GM18951 (cell line): ENCODE results near the gene CDC42EP4.
A peak's percentile ranks its signal among the peaks of the same experiment; 100 is the strongest.

Source experiments
- POLR2A ChIP-seq: IDR thresholded peaks from 4 replicates; pipeline ENCODE4 v1.6.1; 2011; ENCODE audit warnings: mild to moderate bottlenecking; ENCODE audit not compliant: insufficient read length, insufficient read depth; ENCODE audit errors: extremely low read depth
- in situ Hi-C: fragments of 300-500 bp; cut with MboI; formaldehyde crosslinking; loops from one replicate; pipeline ENCODE4 v1.12.0; 2022; ENCODE audit warnings: low sequenced_read_pairs, mixed read lengths, inconsistent platforms; ENCODE audit not compliant: unreplicated experiment

Gene CDC42EP4

GRCh38 chr17:73311781-73312641, at the start of gene CDC42EP4:
CDC42EP4 (minus strand) TSS chr17:73312001; CDS start chr17:73286500, 25,501 bp downstream.
- TF ChIP-seq POLR2A = peak; percentile 71
- in situ Hi-C loops = no loop called here

- in situ Hi-C loops = loop anchor here (10.0 to 25.0 kb wide), 2 partner anchors 626 to 799 kb away; no protein-coding TSS in a partner anchor
These were observed 49.4 kb upstream of the CDC42EP4 start for GRCh38 chr17:73360961-73361761.

DNA sequence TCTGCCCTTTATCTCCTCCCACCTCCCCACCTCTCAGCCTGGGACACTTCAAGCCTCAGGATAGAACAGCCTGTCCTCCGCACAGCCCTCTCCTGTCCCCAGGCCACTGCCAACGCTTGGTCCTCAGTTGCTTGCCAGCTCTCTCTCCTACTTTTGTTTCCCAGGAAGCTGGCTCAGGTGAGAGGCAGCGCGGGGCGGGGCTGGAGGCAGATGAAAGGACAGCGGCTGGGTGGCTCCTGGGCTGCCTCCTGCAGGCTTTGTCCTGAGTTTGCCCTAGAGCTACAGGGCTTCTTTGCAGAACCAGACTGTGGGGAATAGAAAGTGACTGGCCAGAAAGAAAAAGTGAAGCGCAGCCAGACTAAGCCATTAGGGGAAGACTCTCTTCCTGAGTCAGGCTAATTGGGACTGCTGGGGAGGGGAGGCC, 48.2 kb upstream of the CDC42EP4 start:
- TF ChIP-seq POLR2A = no peak
- in situ Hi-C loops = loop anchor here (10.0 to 25.0 kb wide), 2 partner anchors 625 to 798 kb away; no protein-coding TSS in a partner anchor

More at GRCh38 chr17:73360961-73361761, 49.4 kb upstream of the CDC42EP4 start:
- TF ChIP-seq POLR2A = no peak

- in situ Hi-C loops = loop anchor here (25.0 kb wide), 1 partner anchor 797 kb away; no protein-coding TSS in a partner anchor
- TF ChIP-seq POLR2A = no peak
These were observed 47.6 kb upstream of the CDC42EP4 start for GRCh38 chr17:73359352-73359751.

DNA sequence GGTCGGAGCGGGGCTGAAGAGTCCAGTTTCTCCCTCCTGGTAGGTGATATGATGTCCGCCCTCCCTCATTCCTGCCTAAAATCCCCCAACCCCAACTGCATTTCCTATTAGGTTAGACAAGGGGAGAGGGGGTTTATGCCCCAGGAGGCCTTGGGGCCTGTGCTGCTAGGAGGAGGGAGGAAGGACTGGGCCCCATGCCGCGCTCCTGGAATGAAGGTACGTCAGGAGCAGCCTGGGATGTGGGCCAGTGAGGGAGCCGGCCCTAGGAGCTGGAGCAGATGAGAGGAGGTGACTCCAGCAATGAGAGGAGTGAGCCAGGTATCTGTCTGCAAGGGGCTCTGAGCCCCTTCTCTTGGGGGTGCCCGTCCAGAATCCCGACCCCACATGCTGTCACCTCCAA, 46.9 kb upstream of the CDC42EP4 start:
- no peak for TF ChIP-seq POLR2A
- in situ Hi-C loops = loop anchor here (25.0 kb wide), 1 partner anchor 796 kb away; no protein-coding TSS in a partner anchor

DNA sequence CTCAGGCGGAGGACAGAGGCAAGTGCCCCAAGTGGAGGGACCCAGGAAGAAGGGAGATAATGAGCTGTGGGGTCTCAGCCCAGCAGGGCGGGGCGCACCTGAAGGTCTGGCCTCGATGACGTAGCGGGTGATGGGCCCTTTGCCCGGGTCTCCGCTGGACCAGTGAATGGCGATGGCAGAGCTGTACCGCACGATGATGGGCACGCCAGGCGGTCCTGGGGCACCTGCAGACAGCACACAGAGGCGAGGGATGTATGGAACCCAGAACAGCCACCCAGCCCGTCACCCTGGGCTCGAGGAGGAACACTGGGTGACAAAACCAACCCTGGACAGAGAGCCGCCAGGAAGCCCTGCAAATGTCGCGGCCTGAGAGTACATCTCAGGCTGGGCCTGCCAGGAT, 46.2 kb upstream of the CDC42EP4 start:
- in situ Hi-C loops = loop anchor here (25.0 kb wide), 1 partner anchor 796 kb away; no protein-coding TSS in a partner anchor
- TF ChIP-seq POLR2A = no peak

DNA sequence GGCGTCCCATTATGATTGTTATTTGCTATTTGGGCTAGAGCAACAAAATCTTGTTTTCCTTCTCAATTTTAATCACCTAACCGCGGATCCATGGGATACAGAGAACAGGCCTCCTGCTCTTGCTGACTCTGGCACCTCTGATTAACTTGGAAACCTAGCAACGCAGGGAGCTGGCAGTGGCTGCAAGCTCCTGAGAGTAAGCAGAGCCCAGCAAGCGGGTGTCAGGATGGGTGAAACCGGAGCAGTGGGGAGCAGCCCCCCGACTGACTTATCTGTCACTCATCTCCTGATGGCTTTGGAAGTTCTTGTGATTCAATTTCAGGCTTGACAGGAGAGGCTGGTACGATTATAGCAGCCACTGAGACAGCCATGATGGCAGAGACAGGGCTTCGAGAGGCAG, 45.5 kb upstream of the CDC42EP4 start:
- no peak for TF ChIP-seq POLR2A
- in situ Hi-C loops = loop anchor here (25.0 kb wide), 1 partner anchor 795 kb away; no protein-coding TSS in a partner anchor

DNA sequence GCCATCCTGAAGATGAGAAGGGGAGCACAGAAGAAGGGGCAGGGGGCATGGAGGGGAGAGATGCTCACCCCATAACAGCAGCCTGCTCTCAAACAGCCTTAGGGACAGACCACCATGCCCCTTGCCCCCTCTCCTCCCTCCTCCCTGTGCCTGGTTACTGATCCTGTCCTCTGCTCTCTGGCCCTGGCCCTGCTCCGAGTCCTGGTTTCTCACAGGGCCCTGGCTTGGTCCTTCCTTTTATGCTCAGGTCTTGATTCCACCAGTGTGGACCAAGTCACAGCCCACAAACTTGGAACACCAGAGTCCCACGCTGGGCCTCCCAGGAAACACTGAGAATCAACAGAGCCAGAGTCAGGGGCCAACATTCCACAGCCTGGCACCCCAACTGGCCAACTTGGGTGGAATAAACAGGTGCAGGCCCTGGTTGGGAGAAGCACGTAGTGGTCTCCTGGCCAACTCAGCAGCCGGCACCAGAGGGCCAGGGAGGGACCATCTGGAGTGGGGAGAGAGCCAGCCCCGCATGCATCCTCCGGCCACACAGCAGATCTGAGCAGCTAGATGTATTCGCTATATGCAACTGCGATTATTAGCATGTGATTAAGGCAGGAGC, 44.9 kb upstream of the CDC42EP4 start:
- in situ Hi-C loops = loop anchor here (25.0 kb wide), 1 partner anchor 794 kb away; no protein-coding TSS in a partner anchor
- no peak for TF ChIP-seq POLR2A

DNA sequence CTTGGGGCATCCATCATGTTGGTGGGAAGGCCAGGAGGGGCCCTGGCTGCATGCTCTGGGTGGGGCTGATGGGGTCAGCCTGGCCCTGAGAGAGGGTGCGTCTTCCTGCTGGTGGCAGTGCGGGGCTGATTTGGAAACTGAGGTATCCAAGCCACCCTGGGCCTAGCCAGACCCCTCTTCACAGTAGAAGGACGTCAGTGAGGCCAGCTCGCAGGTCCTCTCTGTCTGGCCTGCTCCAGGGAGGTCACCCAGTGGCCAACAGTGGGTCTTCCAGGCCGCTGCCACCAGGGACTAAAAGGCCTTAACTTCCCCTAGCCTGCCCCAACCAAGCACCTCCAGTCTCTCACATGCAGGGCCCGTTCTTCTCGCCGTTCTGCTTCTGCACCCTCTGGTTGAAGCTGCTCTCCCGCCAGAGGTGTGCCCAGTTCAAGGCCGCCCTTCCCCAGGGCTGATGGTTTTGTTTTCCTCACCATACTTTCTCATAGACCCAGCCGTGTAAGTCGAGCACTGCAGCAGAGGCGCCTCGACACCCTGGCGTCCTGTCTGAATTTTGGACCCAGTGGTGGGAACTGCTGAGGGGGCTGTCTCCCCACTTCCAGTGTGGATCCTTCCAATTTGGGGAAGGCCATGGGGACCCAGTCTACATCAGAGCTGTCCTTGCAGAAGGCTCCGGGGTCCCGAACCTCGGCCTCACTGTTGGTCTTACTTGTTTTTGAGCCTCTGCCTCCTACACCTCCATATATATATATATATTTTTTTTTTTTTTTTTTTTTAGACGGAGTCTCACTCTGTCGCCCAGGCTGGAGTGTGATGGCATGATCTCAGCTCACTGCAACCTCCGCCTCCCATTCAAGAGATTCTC, 42.9 kb upstream of the CDC42EP4 start:
- in situ Hi-C loops = loop anchor here (25.0 kb wide), 1 partner anchor 792 kb away; no protein-coding TSS in a partner anchor
- no peak for TF ChIP-seq POLR2A

- in situ Hi-C loops = loop anchor here (25.0 kb wide), 1 partner anchor 790 kb away; no protein-coding TSS in a partner anchor
- no peak for TF ChIP-seq POLR2A
These were observed 40.5 kb upstream of the CDC42EP4 start for GRCh38 chr17:73352261-73352660.

DNA sequence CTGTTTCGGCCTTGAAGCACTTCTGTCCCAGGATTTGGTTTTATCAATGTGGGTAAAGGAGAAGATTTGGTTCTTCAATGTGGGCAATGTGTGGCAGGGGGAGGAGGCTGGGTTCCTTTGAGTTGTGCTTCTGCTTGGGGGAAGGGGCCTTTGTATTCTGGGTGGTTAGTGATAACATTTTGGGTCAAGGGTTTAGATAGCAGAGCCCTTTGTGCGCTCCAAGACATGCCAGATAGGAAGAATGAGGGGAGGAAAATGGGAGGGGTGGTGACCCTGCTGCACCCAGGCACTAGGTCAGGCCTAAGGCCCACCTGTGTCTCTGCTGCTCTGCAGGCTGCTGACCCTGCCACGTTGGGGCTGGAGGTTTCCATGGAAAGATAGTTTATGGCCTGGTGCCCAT, 40.0 kb upstream of the CDC42EP4 start:
- no peak for TF ChIP-seq POLR2A
- in situ Hi-C loops = loop anchor here (25.0 kb wide), 1 partner anchor 789 kb away; no protein-coding TSS in a partner anchor
